MCF 10A (cell line): ENCODE data around the gene S1PR4. TPM values are rescaled to one million over a fixed set of nuclear protein-coding genes. Genes with fewer than 3 reads are reported as not detected.

Experiments used
- BruUV-seq: library from RNA; stranded (reverse); fragments of 400-500 nt; replicated peaks from 2 replicates; lab custom pipeline; 2021; lab: Mats Ljungman, UMichigan
- CTCF ChIA-PET: fragments of 300-600 bp; sonication (Branson Sonifier 250); formaldehyde crosslinking; extraction: SDS; loops from one replicate; lab custom pipeline; 2021; ENCODE audit warnings: antibody characterized with exemption, inconsistent platforms; lab: Yijun Ruan, JAX
- POLR2A ChIA-PET: fragments of 300-600, 350-650 bp; sonication (Branson Sonifier 250); formaldehyde crosslinking; extraction: SDS; loops from one replicate; lab custom pipeline; 2020; ENCODE audit warnings: antibody characterized with exemption, inconsistent platforms; lab: Yijun Ruan, JAX
- DNase-seq: peaks from one replicate; pipeline ENCODE4 v3.0.0-alpha.2; 2018; ENCODE audit not compliant: unreplicated experiment
- H3K27ac Mint-ChIP-seq: one replicate; pipeline ENCODE4 v1.8.0; 2022; ENCODE audit warnings: mild to moderate bottlenecking, low read depth, mixed read lengths; ENCODE audit not compliant: unreplicated experiment
- H3K27me3 Mint-ChIP-seq: one replicate; pipeline ENCODE4 v1.8.0; 2022; ENCODE audit warnings: mixed read lengths; ENCODE audit not compliant: insufficient read depth, unreplicated experiment
- H3K36me3 Mint-ChIP-seq: one replicate; pipeline ENCODE4 v1.8.0; 2022; ENCODE audit warnings: mild to moderate bottlenecking, moderate library complexity, mixed read lengths; ENCODE audit not compliant: insufficient read depth, unreplicated experiment
- H3K4me1 Mint-ChIP-seq: one replicate; pipeline ENCODE4 v1.8.0; 2022; ENCODE audit warnings: mixed read lengths; ENCODE audit not compliant: insufficient read depth, unreplicated experiment
- H3K4me3 Mint-ChIP-seq: one replicate; pipeline ENCODE4 v1.8.0; 2022; ENCODE audit warnings: mild to moderate bottlenecking, moderate library complexity, mixed read lengths; ENCODE audit not compliant: unreplicated experiment
- H3K9me3 Mint-ChIP-seq: one replicate; pipeline ENCODE4 v1.8.0; 2022; ENCODE audit warnings: mixed read lengths; ENCODE audit not compliant: unreplicated experiment
- intact Hi-C: fragments of 100-400 bp; cut with micrococcal nuclease; formaldehyde crosslinking; loops from 2 replicates; pipeline ENCODE4 v1.14.1; 2022
- total RNA-seq: library from RNA; stranded (reverse); gene quantifications from 2 replicates; pipeline ENCODE4 v1.2.3, GENCODE V29; 2022
- TF ChIP-seq, protein P1 (sequence below): fragments of 200-600 bp; IDR thresholded peaks from one replicate; pipeline ENCODE4 v1.8.0; 2022; ENCODE audit warnings: antibody characterized with exemption, mild to moderate bottlenecking; ENCODE audit not compliant: unreplicated experiment

S1PR4 gene
- total RNA-seq, 1 experiment from 2014 or later = 0.44 TPM

DNA sequence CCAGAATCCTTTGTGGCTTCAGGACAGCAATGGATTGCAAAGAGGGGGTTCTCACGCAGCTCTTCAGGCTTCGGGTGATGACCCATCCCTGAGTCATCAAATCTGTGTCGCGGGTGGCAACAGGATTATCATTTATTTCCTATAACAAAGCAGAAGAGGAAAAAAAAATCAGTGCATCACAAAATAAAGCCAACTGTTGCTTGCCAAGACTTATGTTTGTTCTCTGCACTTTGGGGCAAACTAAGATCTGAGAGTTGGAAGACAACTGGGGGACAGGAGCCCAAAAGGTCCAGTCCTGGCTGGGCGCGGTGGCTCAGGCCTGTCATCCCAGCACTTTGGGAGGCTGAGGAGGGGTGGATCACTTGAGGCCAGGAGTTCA is 36.3 kb upstream of the S1PR4 start:
- Mint-ChIP-seq H3K36me3 (peaks cover 15% of the 10 kb centered on the region), H3K4me3 (peak overlapping the region; percentile 63), H3K4me1 (peaks cover 21% of the 10 kb centered on the region), H3K27ac (peak overlapping the region; percentile 97), H3K27me3 (no peaks in the 10 kb centered on the region), H3K9me3 (no peaks in the 10 kb centered on the region)
- POLR2A ChIA-PET = interaction anchor here (0.7 to 2.0 kb wide), 11 partner anchors 10 to 916 kb away, joined by 3 to 11 read pairs (median 3); partner anchors contain the start of genes NCLN and TLE5
- peak; percentile 93 for DNase-seq
- no TSS peak for BruUV-seq
- intact Hi-C loops = no loop called here
- CTCF ChIA-PET = interaction anchor here (0.6 to 2.2 kb wide), 7 partner anchors 10 to 905 kb away, joined by 3 to 10 read pairs (median 3); no protein-coding TSS in a partner anchor
- TF ChIP-seq, protein P1, sequence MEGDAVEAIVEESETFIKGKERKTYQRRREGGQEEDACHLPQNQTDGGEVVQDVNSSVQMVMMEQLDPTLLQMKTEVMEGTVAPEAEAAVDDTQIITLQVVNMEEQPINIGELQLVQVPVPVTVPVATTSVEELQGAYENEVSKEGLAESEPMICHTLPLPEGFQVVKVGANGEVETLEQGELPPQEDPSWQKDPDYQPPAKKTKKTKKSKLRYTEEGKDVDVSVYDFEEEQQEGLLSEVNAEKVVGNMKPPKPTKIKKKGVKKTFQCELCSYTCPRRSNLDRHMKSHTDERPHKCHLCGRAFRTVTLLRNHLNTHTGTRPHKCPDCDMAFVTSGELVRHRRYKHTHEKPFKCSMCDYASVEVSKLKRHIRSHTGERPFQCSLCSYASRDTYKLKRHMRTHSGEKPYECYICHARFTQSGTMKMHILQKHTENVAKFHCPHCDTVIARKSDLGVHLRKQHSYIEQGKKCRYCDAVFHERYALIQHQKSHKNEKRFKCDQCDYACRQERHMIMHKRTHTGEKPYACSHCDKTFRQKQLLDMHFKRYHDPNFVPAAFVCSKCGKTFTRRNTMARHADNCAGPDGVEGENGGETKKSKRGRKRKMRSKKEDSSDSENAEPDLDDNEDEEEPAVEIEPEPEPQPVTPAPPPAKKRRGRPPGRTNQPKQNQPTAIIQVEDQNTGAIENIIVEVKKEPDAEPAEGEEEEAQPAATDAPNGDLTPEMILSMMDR = no peak

DNA sequence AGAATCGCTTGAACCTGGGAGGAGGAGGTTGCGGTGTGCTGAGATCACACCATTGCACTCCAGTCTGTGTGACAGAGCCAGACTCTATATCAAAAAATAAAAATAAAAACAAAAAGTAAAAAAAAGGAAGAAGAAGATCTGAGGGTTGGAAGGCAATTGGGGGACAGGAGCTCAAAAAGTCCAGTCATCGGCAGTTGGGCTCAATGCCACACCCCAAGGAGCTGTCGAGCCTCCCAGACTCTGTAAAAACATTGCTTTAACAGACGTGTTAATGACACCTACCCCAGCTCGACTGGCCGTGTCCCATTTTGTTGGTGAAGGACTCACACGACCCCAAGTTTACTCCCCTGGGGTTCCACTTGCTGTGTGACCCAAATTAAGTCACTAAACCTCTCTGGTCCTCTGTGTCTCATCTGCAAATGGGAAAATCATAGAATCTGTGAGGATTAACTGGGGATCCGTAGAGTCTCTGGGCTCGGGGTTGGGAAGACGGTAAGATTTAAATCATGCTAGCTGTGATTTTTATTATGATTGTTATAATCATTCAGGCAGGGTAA is 35.7 kb upstream of the S1PR4 start:
- BruUV-seq = no TSS peak
- ChIA-PET CTCF (interaction anchor here (0.6 to 2.2 kb wide), 7 partner anchors 9 to 1055 kb away, joined by 3 to 10 read pairs (median 3); no protein-coding TSS in a partner anchor), POLR2A (interaction anchor here (0.7 to 2.0 kb wide), 9 partner anchors 9 to 915 kb away, joined by 3 to 10 read pairs (median 3); partner anchors contain the start of genes NCLN and TLE5)
- Mint-ChIP-seq H3K4me3 (peak overlapping the region; percentile 63), H3K27me3 (no peaks in the 10 kb centered on the region), H3K4me1 (peaks cover 21% of the 10 kb centered on the region), H3K9me3 (no peaks in the 10 kb centered on the region), H3K27ac (peak overlapping the region; percentile 97), H3K36me3 (peaks cover 17% of the 10 kb centered on the region)
- TF ChIP-seq, protein P1 = no peak
- DNase-seq = no peak
- intact Hi-C loops = no loop called here

DNA sequence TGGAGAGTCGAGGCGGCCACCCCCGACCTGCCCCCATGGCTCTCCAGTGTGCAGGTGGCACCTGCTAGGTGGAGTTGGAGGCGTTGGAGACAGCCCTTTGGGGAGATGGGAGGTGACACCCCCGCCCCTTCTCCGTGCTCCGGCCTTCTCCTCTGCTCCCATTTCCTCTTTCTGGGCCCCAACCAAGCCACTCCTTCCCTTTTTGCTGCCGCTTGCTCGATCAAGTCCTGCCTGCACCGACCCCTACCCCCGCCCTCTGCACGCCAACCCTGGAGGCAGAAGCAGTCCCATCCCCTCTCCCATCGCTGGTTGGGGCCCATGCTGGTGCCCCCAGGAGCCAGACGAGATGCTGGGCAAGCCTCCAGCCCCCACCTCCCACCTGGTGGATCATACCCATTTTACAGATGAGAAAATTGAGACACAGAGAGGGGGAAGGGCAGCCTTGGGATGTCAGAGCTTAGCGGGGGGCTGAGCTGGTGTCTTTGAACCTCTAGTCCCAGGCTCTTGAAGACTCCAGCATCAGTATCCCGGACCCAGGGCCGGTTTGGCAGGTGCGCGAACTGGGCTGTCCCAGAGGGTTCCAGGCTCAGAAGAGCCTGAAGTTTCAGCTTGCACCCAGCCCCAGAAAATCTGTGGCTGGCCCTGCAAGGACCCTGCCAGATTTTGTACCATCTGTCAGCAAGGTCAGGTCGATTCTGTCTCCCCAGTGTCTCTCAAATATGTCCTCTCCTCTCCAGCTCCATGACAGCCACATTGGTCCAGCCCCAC is 32.5 kb upstream of the S1PR4 start:
- no peak for DNase-seq
- Mint-ChIP-seq H3K4me1 (peaks cover 9% of the 10 kb centered on the region), H3K27ac (peak overlapping the region; percentile 16), H3K36me3 (peaks cover 27% of the 10 kb centered on the region), H3K4me3 (no peak overlapping the region), H3K9me3 (no peaks in the 10 kb centered on the region), H3K27me3 (no peaks in the 10 kb centered on the region)
- POLR2A ChIA-PET = no interaction called here
- no TSS peak for BruUV-seq
- TF ChIP-seq, protein P1 = no peak
- CTCF ChIA-PET = interaction anchor here (0.6 to 1.6 kb wide), 8 partner anchors 10 to 173 kb away, joined by 3 to 8 read pairs (median 5); partner anchors contain the start of gene GNA15
- intact Hi-C loops = no loop called here

DNA sequence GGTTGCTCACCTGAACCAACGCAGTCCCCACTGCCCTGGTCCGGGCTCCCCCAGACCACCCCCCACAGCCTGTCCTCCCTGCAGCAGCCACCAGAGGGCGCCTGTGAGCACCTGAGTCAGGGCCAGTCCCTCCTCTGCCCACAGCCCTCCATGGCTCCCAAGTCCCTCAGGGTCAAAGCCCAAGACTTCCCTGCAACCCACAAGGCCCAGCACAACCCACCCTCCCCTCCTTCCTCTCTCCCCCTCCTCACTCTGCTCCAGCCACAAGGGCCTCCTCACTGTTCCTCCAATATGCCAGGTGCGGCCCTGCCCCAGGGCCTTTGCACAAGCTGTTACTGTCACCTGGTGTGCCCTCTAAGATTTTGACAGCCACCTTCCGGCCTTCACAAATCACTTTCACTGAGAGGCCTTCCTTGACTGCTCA is 31.9 kb upstream of the S1PR4 start:
- Mint-ChIP-seq H3K27ac (peak overlapping the region; percentile 16), H3K4me3 (no peak overlapping the region), H3K4me1 (peaks cover 9% of the 10 kb centered on the region), H3K9me3 (no peaks in the 10 kb centered on the region), H3K36me3 (peaks cover 27% of the 10 kb centered on the region), H3K27me3 (no peaks in the 10 kb centered on the region)
- ChIA-PET POLR2A (no interaction called here), CTCF (interaction anchor here (0.6 to 1.6 kb wide), 7 partner anchors 11 to 207 kb away, joined by 3 to 8 read pairs (median 5); partner anchors contain the start of gene GNA15)
- BruUV-seq = no TSS peak
- intact Hi-C loops = no loop called here
- TF ChIP-seq, protein P1 = peak; percentile 88
- DNase-seq = peak; percentile 28
